ENCODE results near the gene SRSF7. TPM values are rescaled to one million over a fixed set of nuclear protein-coding genes. Genes with fewer than 3 reads are reported as not detected.

The SRSF7 gene
- total RNA-seq, 1 experiment from 2014 or later: 299 TPM

- TF ChIP-seq ZNF532 (CRISPR knock-in tag; IDR thresholded peaks at IDR 0.05; ENCODE audit: borderline replicate concordance): no peak
These were observed 38.3 kb downstream of the SRSF7 start (continued) for GRCh38 chr2:38712871-38713270.

GRCh38 chr2:38712413-38712812 lies 38.7 kb downstream of the SRSF7 start:
- H3K4me3 Mint-ChIP-seq: no peak overlapping the region
- DNase-seq (ENCODE audit: low spot score): no peak
- TF ChIP-seq ZNF219 (CRISPR knock-in tag; IDR thresholded peaks at IDR 0.05; ENCODE audit: borderline replicate concordance) (no peak), ZNF281 (CRISPR knock-in tag; IDR thresholded peaks at IDR 0.05) (no peak), HMGA2 (CRISPR knock-in tag; IDR thresholded peaks at IDR 0.05) (no peak), PREB (CRISPR knock-in tag; IDR thresholded peaks at IDR 0.05; ENCODE audit: borderline replicate concordance) (no peak), EMX1 (CRISPR knock-in tag; IDR thresholded peaks at IDR 0.05) (no peak), ZBTB43 (CRISPR knock-in tag; IDR thresholded peaks at IDR 0.05) (no peak), NFATC4 (CRISPR knock-in tag; IDR thresholded peaks at IDR 0.05) (no peak), ETV6 (CRISPR knock-in tag; IDR thresholded peaks at IDR 0.05) (no peak), MLX (CRISPR knock-in tag; IDR thresholded peaks at IDR 0.05) (no peak), GTF2I (CRISPR knock-in tag; conservative IDR thresholded peaks at IDR 0.05) (no peak), TEAD4 (CRISPR knock-in tag; IDR thresholded peaks at IDR 0.05) (no peak), ZNF416 (CRISPR knock-in tag; IDR thresholded peaks at IDR 0.05) (no peak), MYBL2 (CRISPR knock-in tag; IDR thresholded peaks at IDR 0.05) (no peak), ATF6 (CRISPR knock-in tag; IDR thresholded peaks at IDR 0.05) (no peak), NR3C1 (CRISPR knock-in tag; conservative IDR thresholded peaks at IDR 0.05; ENCODE audit: low read depth) (no peak), NFE2L1 (CRISPR knock-in tag; IDR thresholded peaks at IDR 0.05) (no peak)
- peaks cover 8% of the 10 kb centered on the region for H3K36me3 Mint-ChIP-seq
- peaks cover 16% of the 10 kb centered on the region for H3K4me1 Mint-ChIP-seq
- no peaks in the 10 kb centered on the region for H3K27me3 Mint-ChIP-seq (ENCODE audit: low read depth)
- H3K9me3 Mint-ChIP-seq: peaks cover 5% of the 10 kb centered on the region
- H3K27ac Mint-ChIP-seq: no peak overlapping the region
- ChIA-PET CTCF (no interaction called here), POLR2A (no interaction called here)
- no peak for ATAC-seq

All from WTC11 (cell line).